ENCODE data around the gene ELAVL3.

The ELAVL3 gene

DNA sequence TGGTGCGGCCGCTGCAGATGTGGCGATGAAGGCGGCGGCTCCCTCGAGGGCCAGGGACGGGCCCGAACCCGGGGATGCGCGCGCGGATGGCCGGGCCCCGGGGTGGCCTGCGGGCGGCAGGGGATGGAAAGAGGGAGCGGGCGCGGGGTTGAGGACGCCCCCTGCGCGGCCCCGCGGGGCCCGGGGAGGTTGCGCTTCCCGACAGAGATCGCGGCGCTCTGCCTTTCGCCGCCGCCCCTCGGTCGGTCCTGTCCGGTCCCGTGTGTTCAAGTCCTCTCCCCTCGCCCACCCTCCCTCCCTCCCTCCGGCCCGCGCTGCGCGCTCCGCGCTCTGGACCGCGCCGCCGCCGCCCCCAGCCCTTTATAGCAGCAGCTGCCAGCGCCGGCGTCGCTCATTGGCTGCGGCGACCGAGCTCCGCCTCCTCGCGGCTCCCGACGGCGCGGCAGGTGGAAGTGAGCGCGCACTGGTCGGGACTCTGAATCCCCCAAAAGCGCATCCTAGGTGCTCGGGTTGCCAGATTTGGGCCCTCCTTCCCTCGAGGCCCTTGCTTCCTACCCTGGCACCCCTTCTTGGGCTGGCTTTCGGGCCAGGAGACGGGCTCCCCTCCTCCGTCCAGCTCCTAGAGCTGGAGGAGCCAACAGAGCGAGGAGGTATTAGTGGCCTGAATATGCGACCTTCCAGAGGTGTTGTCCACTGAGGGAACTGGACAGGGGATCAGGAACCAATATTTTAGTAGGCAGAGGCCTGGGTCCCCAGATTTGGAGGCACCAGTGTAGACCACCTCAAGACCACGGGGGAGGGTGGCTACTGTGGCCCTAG is at the start of gene ELAVL3:
ELAVL3 (minus strand) TSS at position 332 of the 819 bp plus-strand sequence. CDS start 438 bp downstream, outside the sequence.
- TF ChIP-seq, protein P1, sequence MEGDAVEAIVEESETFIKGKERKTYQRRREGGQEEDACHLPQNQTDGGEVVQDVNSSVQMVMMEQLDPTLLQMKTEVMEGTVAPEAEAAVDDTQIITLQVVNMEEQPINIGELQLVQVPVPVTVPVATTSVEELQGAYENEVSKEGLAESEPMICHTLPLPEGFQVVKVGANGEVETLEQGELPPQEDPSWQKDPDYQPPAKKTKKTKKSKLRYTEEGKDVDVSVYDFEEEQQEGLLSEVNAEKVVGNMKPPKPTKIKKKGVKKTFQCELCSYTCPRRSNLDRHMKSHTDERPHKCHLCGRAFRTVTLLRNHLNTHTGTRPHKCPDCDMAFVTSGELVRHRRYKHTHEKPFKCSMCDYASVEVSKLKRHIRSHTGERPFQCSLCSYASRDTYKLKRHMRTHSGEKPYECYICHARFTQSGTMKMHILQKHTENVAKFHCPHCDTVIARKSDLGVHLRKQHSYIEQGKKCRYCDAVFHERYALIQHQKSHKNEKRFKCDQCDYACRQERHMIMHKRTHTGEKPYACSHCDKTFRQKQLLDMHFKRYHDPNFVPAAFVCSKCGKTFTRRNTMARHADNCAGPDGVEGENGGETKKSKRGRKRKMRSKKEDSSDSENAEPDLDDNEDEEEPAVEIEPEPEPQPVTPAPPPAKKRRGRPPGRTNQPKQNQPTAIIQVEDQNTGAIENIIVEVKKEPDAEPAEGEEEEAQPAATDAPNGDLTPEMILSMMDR (IDR thresholded peaks at IDR 0.05; ENCODE audit: control extremely low read depth, extremely low read depth, low read depth, missing control alignments), result no peak
- CTCF ChIA-PET, result interaction anchor here (1.2 to 3.9 kb wide), 5 partner anchors 12 to 190 kb away, joined by 3 to 28 read pairs (median 20); partner anchors contain the start of genes ODAD3 and PRKCSH
- POLR2A ChIA-PET, result no interaction called here
- DNase-seq (ENCODE audit: extremely low spot score), result no peak

DNA sequence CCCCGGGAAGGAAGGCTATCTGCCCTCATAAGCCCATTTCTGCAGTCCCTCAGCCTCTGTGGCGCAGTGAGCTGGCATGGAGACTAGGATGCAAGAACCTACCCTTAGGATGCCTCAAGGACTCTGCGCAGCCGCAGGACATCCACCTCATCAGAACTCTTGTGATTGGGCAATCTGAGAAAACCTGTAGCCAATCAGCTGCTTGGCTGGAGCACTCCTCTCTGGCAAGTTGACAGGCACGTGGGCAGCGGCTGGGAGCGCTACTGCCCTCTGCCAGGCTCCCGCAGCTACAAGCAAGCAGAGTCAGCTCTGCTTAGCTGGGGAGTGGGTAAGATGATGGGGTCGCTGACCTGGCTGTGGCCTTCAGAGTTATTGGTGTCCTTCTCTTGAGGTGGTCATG is 49.6 kb upstream of the ELAVL3 start:
- POLR2A ChIA-PET, result interaction anchor here (0.5 kb wide), 1 partner anchor 24 kb away, joined by 5 read pairs; no protein-coding TSS in a partner anchor
- peak; percentile 65 for DNase-seq (ENCODE audit: extremely low spot score)
- TF ChIP-seq, protein P1 (IDR thresholded peaks at IDR 0.05; ENCODE audit: control extremely low read depth, extremely low read depth, low read depth, missing control alignments), result no peak
- CTCF ChIA-PET, result interaction anchor here (3.4 kb wide), 1 partner anchor 48 kb away, joined by 11 read pairs; no protein-coding TSS in a partner anchor

DNA sequence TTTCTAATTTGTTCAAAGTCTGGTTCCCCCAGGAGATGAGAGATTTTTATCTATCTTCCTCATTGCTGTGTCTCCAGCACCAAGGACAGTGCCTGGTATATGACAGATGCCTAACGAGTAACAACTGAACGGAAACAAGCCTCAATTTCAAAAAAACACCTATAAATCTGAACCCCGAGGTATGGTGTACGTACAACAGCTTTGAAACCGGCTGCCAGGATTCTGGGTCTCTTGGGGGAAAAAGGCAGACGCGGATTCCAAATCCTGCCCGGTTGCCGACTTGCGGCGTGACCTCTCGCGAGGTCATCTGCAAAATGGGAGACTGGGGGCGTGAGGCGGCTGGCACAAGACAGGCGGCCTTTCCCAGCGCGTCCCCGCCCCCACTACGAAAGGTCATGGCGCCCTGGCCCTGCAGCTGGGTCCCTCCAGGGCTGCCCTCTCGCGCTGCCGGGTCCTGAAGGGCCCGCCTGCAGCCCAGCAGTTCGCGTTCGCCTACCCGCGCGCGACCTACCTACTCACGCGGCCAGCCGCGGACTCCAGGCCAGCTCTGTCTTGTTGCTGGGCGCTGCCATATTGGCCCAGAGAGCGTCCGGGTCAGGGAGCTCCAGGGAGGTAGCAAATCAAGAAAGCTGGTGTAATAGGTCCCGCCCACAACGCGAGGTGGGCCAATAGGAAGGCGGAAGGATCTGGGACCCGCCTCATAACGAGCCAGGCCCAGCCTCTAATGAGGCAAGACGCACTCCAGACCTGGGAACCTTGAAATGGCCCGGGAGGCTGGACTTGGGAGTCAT is 47.9 kb upstream of the ELAVL3 start, which contains the start of gene ECSIT:
ECSIT (minus strand) TSS at position 584 of the 791 bp plus-strand sequence. CDS start 9,964 bp downstream, outside the sequence.
- peak; percentile 97 for DNase-seq (ENCODE audit: extremely low spot score)
- TF ChIP-seq, protein P1 (IDR thresholded peaks at IDR 0.05; ENCODE audit: control extremely low read depth, extremely low read depth, low read depth, missing control alignments), result no peak
- ChIA-PET POLR2A (interaction anchor here (0.5 to 0.7 kb wide), 2 partner anchors 395 to 925 kb away, joined by 3 to 9 read pairs; no protein-coding TSS in a partner anchor), CTCF (interaction anchor here (1.1 to 3.4 kb wide), 6 partner anchors 10 to 63 kb away, joined by 3 to 11 read pairs (median 4); no protein-coding TSS in a partner anchor)

DNA sequence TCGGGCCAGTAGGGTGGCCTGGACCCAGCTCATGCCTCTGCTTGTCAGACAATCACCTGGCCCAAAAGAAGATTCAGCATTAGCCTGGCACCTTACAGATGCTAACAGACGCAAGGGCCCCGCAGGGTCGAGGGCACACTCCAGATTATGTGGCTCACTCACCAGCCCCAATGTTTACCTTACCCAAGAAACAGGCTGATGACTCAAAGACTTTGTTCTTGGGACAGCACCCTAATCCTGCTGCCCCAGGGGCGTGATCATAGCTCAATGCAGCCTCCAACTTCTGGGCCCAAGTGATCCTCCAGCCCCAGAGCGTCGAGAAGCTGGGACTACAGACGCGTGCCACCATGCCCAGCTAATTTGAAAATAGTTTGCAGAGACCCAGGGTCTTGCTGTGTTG is 38.3 kb upstream of the ELAVL3 start:
- CTCF ChIA-PET, result interaction anchor here (0.6 to 1.9 kb wide), 3 partner anchors 9 to 76 kb away, joined by 3 to 9 read pairs (median 4); partner anchors contain the start of gene ECSIT
- TF ChIP-seq, protein P1 (IDR thresholded peaks at IDR 0.05; ENCODE audit: control extremely low read depth, extremely low read depth, low read depth, missing control alignments), result no peak
- DNase-seq (ENCODE audit: extremely low spot score), result no peak
- POLR2A ChIA-PET, result no interaction called here

DNA sequence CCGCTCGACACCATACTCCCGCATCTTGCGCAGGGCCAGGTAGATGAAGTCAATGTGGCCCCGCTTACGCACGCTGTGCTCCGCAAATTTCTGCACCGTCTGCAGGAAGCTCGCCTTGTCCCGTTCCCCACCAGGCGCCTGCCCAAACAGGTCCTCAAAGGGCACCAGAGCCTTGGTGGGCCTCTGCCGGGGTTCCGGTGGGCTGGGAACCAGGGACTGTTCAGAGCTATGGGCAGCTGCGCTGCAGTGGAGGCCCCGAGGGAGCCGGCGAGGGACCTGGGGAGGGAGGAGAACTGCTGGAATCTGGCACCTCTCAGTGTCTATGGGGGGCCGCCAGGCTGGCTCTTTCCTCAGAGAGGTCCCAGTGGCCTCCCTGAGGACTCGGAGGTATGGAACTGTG is 33.1 kb upstream of the ELAVL3 start:
- POLR2A ChIA-PET, result no interaction called here
- TF ChIP-seq, protein P1 (IDR thresholded peaks at IDR 0.05; ENCODE audit: control extremely low read depth, extremely low read depth, low read depth, missing control alignments), result no peak
- CTCF ChIA-PET, result interaction anchor here (0.8 kb wide), 1 partner anchor 22 kb away, joined by 3 read pairs; no protein-coding TSS in a partner anchor
- DNase-seq (ENCODE audit: extremely low spot score), result no peak

DNA sequence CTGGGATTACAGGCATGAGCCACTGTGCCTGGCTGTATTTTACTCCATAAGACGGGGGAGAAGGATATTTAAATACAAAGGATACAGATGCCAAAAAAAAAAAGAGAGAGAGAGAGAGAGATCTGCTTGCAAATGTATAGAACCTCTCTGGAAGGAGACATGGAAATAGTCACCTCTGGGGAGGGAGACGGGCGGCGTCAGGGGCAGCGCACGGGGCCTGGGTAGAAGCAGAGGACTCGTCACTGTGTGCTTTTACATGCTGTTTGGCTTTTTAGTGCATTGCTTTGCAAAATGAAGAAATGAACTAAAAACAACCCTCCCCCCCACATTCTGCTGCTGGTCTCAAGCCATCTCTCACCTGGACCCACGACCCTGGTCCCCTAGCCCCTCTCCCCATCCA is 29.6 kb upstream of the ELAVL3 start:
- TF ChIP-seq, protein P1 (IDR thresholded peaks at IDR 0.05; ENCODE audit: control extremely low read depth, extremely low read depth, low read depth, missing control alignments), result no peak
- DNase-seq (ENCODE audit: extremely low spot score), result no peak
- ChIA-PET CTCF (interaction anchor here (1.2 kb wide), 1 partner anchor 28 kb away, joined by 3 read pairs; no protein-coding TSS in a partner anchor), POLR2A (interaction anchor here (0.6 kb wide), 1 partner anchor 190 kb away, joined by 4 read pairs; no protein-coding TSS in a partner anchor)

All from GM10248 (cell line).